Osteocyte (in vitro differentiated cells): Measurements from ENCODE around the gene PCSK6. TPM values are rescaled to one million over a fixed set of nuclear protein-coding genes. Genes with fewer than 3 reads are reported as not detected.

Experiments
- DNase-seq: peaks from one replicate; pipeline ENCODE4 v3.0.0; 2021; ENCODE audit warnings: mixed read lengths; ENCODE audit not compliant: unreplicated experiment; ENCODE audit errors: extremely low spot score
- H3K27ac Mint-ChIP-seq: one replicate; pipeline ENCODE4 v1.8.0; 2021; ENCODE audit warnings: mild to moderate bottlenecking, mixed read lengths; ENCODE audit not compliant: unreplicated experiment
- H3K27me3 Mint-ChIP-seq: one replicate; pipeline ENCODE4 v1.8.0; 2021; ENCODE audit warnings: mixed read lengths; ENCODE audit not compliant: unreplicated experiment
- H3K36me3 Mint-ChIP-seq: one replicate; pipeline ENCODE4 v1.8.0; 2021; ENCODE audit warnings: mixed read lengths; ENCODE audit not compliant: unreplicated experiment
- H3K4me1 Mint-ChIP-seq: one replicate; pipeline ENCODE4 v1.8.0; 2021; ENCODE audit warnings: mixed read lengths; ENCODE audit not compliant: unreplicated experiment
- H3K4me3 Mint-ChIP-seq: one replicate; pipeline ENCODE4 v1.8.0; 2021; ENCODE audit warnings: mild to moderate bottlenecking, moderate library complexity, mixed read lengths; ENCODE audit not compliant: unreplicated experiment
- H3K9me3 Mint-ChIP-seq: one replicate; pipeline ENCODE4 v1.8.0; 2021; ENCODE audit warnings: mixed read lengths; ENCODE audit not compliant: unreplicated experiment
- CTCF ChIP-seq: fragments of 200-600 bp; sonication (generic); IDR thresholded peaks from 2 replicates; pipeline ENCODE4 v1.5.0; 2021; ENCODE audit warnings: antibody characterized with exemption, mild to moderate bottlenecking, moderate library complexity
- total RNA-seq: library from RNA; stranded (reverse); gene quantifications from 2 replicates; pipeline ENCODE4 v1.2.1, GENCODE V29; 2021

Gene PCSK6
- total RNA-seq, 1 donor from 2014 or later, result 0.43 TPM

GRCh38 chr15:101369676-101370075 lies 119.8 kb downstream of the PCSK6 start:
- H3K4me3 Mint-ChIP-seq, result no peak overlapping the region
- no peak for TF ChIP-seq CTCF
- peaks cover 2% of the 10 kb centered on the region for H3K9me3 Mint-ChIP-seq
- no peaks in the 10 kb centered on the region for H3K4me1 Mint-ChIP-seq
- peaks cover 12% of the 10 kb centered on the region for H3K27me3 Mint-ChIP-seq
- DNase-seq, result no peak
- H3K36me3 Mint-ChIP-seq, result no peaks in the 10 kb centered on the region
- H3K27ac Mint-ChIP-seq, result no peak overlapping the region

GRCh38 chr15:101368861-101369642 lies 120.5 kb downstream of the PCSK6 start:
- H3K27me3 Mint-ChIP-seq, result peaks cover 16% of the 10 kb centered on the region
- no peaks in the 10 kb centered on the region for H3K36me3 Mint-ChIP-seq
- H3K27ac Mint-ChIP-seq, result no peak overlapping the region
- H3K4me1 Mint-ChIP-seq, result no peaks in the 10 kb centered on the region
- H3K4me3 Mint-ChIP-seq, result no peak overlapping the region
- H3K9me3 Mint-ChIP-seq, result peaks cover 6% of the 10 kb centered on the region
- TF ChIP-seq CTCF, result no peak
- DNase-seq, result no peak

GRCh38 chr15:101368086-101368780 lies 121.3 kb downstream of the PCSK6 start:
- H3K9me3 Mint-ChIP-seq, result peaks cover 6% of the 10 kb centered on the region
- no peaks in the 10 kb centered on the region for H3K4me1 Mint-ChIP-seq
- H3K36me3 Mint-ChIP-seq, result no peaks in the 10 kb centered on the region
- DNase-seq, result no peak
- H3K27ac Mint-ChIP-seq, result no peak overlapping the region
- peaks cover 12% of the 10 kb centered on the region for H3K27me3 Mint-ChIP-seq
- no peak overlapping the region for H3K4me3 Mint-ChIP-seq
- TF ChIP-seq CTCF, result no peak

GRCh38 chr15:101366853-101367252 lies 122.7 kb downstream of the PCSK6 start:
- TF ChIP-seq CTCF, result no peak
- Mint-ChIP-seq H3K9me3 (peaks cover 6% of the 10 kb centered on the region), H3K4me3 (no peak overlapping the region), H3K4me1 (no peaks in the 10 kb centered on the region), H3K27me3 (peaks cover 5% of the 10 kb centered on the region), H3K27ac (no peak overlapping the region), H3K36me3 (no peaks in the 10 kb centered on the region)
- DNase-seq, result no peak

GRCh38 chr15:101362986-101363566 lies 126.4 kb downstream of the PCSK6 start:
- Mint-ChIP-seq H3K27ac (no peak overlapping the region), H3K4me1 (no peaks in the 10 kb centered on the region), H3K27me3 (peaks cover 5% of the 10 kb centered on the region), H3K9me3 (peaks cover 6% of the 10 kb centered on the region), H3K36me3 (no peaks in the 10 kb centered on the region), H3K4me3 (no peak overlapping the region)
- no peak for DNase-seq
- no peak for TF ChIP-seq CTCF
